B cell (primary cell): Measurements from ENCODE around the gene PYGM. TPM values are rescaled to one million over a fixed set of nuclear protein-coding genes. Genes with fewer than 3 reads are reported as not detected.

Experiments
- ATAC-seq: fragments of 200-7000 bp; cut with Tn5 transposase; one replicate; pipeline ENCODE4 v1.10.0; 2021; ENCODE audit warnings: low read depth, mild to moderate bottlenecking, moderate number of reproducible peaks, moderate library complexity
- CTCF ChIA-PET: fragments of 350-600 bp; sonication (Branson Sonifier 250); formaldehyde crosslinking; loops from one replicate; lab custom pipeline; 2021; ENCODE audit warnings: antibody characterized with exemption, inconsistent platforms; lab: Charles Lee
- POLR2A ChIA-PET: fragments of 350-600 bp; sonication (Branson Sonifier 250); formaldehyde crosslinking; loops from one replicate; lab custom pipeline; 2021; ENCODE audit warnings: antibody characterized with exemption; lab: Charles Lee
- DNase-seq: peaks from one replicate; pipeline ENCODE4 v3.0.0; 2013
- H2AFZ ChIP-seq: 2 replicates; pipeline ENCODE4 v1.6.1; 2012; ENCODE audit warnings: mild to moderate bottlenecking, low read depth, low read length; ENCODE audit not compliant: insufficient read depth, poor library complexity, severe bottlenecking
- H3K27ac ChIP-seq, 2 donors: 1 replicate in 1 of 2; 2 replicates in 1 of 2; pipeline ENCODE4 v1.5.1; 2012 to 2013; ENCODE audit warnings: low read length in 2 of 2, mild to moderate bottlenecking in 2 of 2, moderate library complexity in 1 of 2
- H3K27me3 ChIP-seq, 4 experiments: fragments of 200-600 bp in 1 of 4; sonication (generic) in 1 of 4; replicated peaks in 1 of 4; 1 replicate in 2 of 4; 2 replicates in 2 of 4; pipeline versions ENCODE4 v1.6.1 to v1.7.0; 2013 to 2016; ENCODE audit warnings: low read length in 3 of 4, mild to moderate bottlenecking in 2 of 4, mixed read lengths in 1 of 4, moderate library complexity in 1 of 4; ENCODE audit not compliant: insufficient read depth in 4 of 4, control insufficient read depth in 3 of 4; ENCODE audit errors: control extremely low read depth in 1 of 4
- H3K36me3 ChIP-seq, 2 experiments: replicated peaks in 1 of 2; 1 replicate in 1 of 2; 2 replicates in 1 of 2; pipeline versions ENCODE4 v1.6.1 to v1.7.1; 2013; ENCODE audit warnings: low read length in 1 of 2; ENCODE audit not compliant: insufficient read depth in 2 of 2, control insufficient read depth in 1 of 2; ENCODE audit errors: control extremely low read depth in 1 of 2, extremely low read depth in 1 of 2
- H3K4me1 ChIP-seq, 2 donors: fragments of 200-600 bp in 1 of 2; sonication (generic) in 1 of 2; 1 replicate in 1 of 2; 2 replicates in 1 of 2; pipeline versions ENCODE4 v1.5.1 to v1.6.1; 2013 to 2017; ENCODE audit warnings: low read length in 2 of 2; ENCODE audit not compliant: control insufficient read depth in 2 of 2, insufficient read depth in 2 of 2
- H3K4me2 ChIP-seq: replicated peaks from 2 replicates; pipeline ENCODE3; 2012; ENCODE audit warnings: mild to moderate bottlenecking, low read depth, low read length; ENCODE audit not compliant: poor library complexity, severe bottlenecking
- H3K4me3 ChIP-seq, 5 experiments: fragments of 200-600 bp in 1 of 5; sonication (generic) in 1 of 5; 1 replicate in 3 of 5; 2 replicates in 2 of 5; pipeline versions ENCODE4 v1.5.1 to v1.7.0; 2011 to 2016; ENCODE audit warnings: low read length in 4 of 5, mild to moderate bottlenecking in 4 of 5, low read depth in 2 of 5, control low read depth in 1 of 5, moderate library complexity in 1 of 5; ENCODE audit not compliant: insufficient read depth in 1 of 5; ENCODE audit errors: control extremely low read depth in 1 of 5, extremely low read depth in 1 of 5
- H3K79me2 ChIP-seq: fragments of 200-600 bp; sonication (generic); one replicate; pipeline ENCODE4 v1.6.0; 2016; ENCODE audit warnings: low read length; ENCODE audit not compliant: control insufficient read depth, insufficient read depth
- H3K9ac ChIP-seq: fragments of 200-600 bp; sonication (generic); 2 replicates; pipeline ENCODE4 v1.6.1; 2017; ENCODE audit warnings: mild to moderate bottlenecking, low read length, moderate library complexity
- H3K9me3 ChIP-seq, 3 donors: one replicate each; pipeline versions ENCODE4 v1.6.1 to v1.7.1; 2013; ENCODE audit warnings: low read length in 2 of 3; ENCODE audit not compliant: control insufficient read depth in 2 of 3, insufficient read depth in 1 of 3; ENCODE audit errors: control extremely low read depth in 1 of 3
- H4K20me1 ChIP-seq: 2 replicates; pipeline ENCODE4 v1.6.0; 2012; ENCODE audit warnings: mild to moderate bottlenecking, low read length; ENCODE audit not compliant: insufficient read depth, control insufficient read depth, poor library complexity, severe bottlenecking
- H3K27ac Mint-ChIP-seq: one replicate; pipeline ENCODE4 v1.8.0; 2021; ENCODE audit warnings: mixed read lengths
- H3K27me3 Mint-ChIP-seq: one replicate; pipeline ENCODE4 v1.8.0; 2021; ENCODE audit warnings: mixed read lengths
- H3K4me1 Mint-ChIP-seq: one replicate; pipeline ENCODE4 v1.8.0; 2021; ENCODE audit warnings: mixed read lengths
- H3K4me3 Mint-ChIP-seq: one replicate; pipeline ENCODE4 v1.8.0; 2021; ENCODE audit warnings: mixed read lengths
- H3K9me3 Mint-ChIP-seq: one replicate; pipeline ENCODE4 v1.8.0; 2022; ENCODE audit warnings: mixed read lengths; ENCODE audit not compliant: insufficient read depth
- EZH2 ChIP-seq: IDR thresholded peaks from 2 replicates; pipeline ENCODE4 v1.6.1; 2012; ENCODE audit warnings: borderline replicate concordance, low read depth, mild to moderate bottlenecking, moderate library complexity, low read length; ENCODE audit not compliant: insufficient read depth, poor library complexity, severe bottlenecking
- WGBS: methylation state at CpG from one replicate; pipeline ENCODE4 v1.1.5; 2013; ENCODE audit warnings: missing lambda C conversion rate; ENCODE audit not compliant: insufficient coverage; 5-methylcytosine and 5-hydroxymethylcytosine counted together
- intact Hi-C: fragments of 100-400 bp; cut with micrococcal nuclease; formaldehyde crosslinking; loops from one replicate; pipeline ENCODE4 v1.10.0; 2022
- polyA plus RNA-seq: library from polyadenylated mRNA; depleted of rRNA; stranded (reverse); fragments of >200 nt; gene quantifications from 2 replicates; pipeline ENCODE4 v1.2.3, GENCODE V29; 2012
- total RNA-seq, 2 donors: library from RNA; stranded (reverse); fragments of 120-200 nt in 1 of 2; gene quantifications; 1 replicate in 1 of 2; 2 replicates in 1 of 2; pipeline versions ENCODE4 v1.2.3 to v1.2.4, GENCODE V29; 2013 to 2022
- TF ChIP-seq, protein P1 (sequence below): fragments of 200-600 bp; IDR thresholded peaks from one replicate; pipeline ENCODE4 v1.8.0; 2022; ENCODE audit warnings: antibody characterized with exemption, mild to moderate bottlenecking

Gene PYGM
- total and polyA plus RNA-seq, 2 donors (not counting 1 experiment from before 2014, with no cell fraction given): 9.3 to 9.6 TPM

DNA sequence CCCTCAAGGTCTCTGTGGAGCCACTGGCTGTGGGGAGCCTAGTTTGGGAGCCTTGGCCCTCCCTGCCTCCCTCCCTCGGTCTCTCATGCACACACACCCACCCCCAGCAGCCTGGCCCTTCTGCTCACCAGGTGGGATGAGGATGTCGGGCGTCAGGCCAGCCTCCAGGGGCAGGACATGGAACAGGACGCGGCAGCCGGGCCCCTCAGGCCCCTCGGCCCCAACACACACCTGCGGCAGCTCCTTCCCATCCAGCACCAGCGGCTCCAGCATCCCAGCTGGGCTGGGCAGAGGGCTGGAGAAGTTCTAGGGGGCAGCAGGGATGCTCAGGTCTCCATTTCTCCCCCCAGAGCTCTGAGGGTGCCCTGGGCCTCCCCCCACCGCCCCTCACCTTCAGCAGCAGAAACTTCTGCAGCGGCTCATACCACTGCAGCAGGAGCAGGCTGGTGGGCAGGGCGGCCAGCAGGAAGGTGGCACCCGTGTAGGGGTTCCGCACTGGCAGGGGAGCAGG, 32.1 kb upstream of the PYGM start:
- ATAC-seq: no peak
- Mint-ChIP-seq H3K27me3 (no peaks in the 10 kb centered on the region), H3K4me1 (peaks cover 22% of the 10 kb centered on the region), H3K27ac (no peak overlapping the region), H3K9me3 (no peaks in the 10 kb centered on the region), H3K4me3 (no peak overlapping the region)
- no peak overlapping the region for H3K4me2 ChIP-seq
- 94% methylated on average over 9 of the region's 14 CpGs for WGBS
- no peak overlapping the region for H3K4me3 ChIP-seq
- H3K4me1 ChIP-seq: peaks cover 13 to 18% of the 10 kb centered on the region in 2 donors
- no peaks in the 10 kb centered on the region for H4K20me1 ChIP-seq
- no peaks in the 10 kb centered on the region for H3K79me2 ChIP-seq
- TF ChIP-seq EZH2: no peak
- TF ChIP-seq, protein P1, sequence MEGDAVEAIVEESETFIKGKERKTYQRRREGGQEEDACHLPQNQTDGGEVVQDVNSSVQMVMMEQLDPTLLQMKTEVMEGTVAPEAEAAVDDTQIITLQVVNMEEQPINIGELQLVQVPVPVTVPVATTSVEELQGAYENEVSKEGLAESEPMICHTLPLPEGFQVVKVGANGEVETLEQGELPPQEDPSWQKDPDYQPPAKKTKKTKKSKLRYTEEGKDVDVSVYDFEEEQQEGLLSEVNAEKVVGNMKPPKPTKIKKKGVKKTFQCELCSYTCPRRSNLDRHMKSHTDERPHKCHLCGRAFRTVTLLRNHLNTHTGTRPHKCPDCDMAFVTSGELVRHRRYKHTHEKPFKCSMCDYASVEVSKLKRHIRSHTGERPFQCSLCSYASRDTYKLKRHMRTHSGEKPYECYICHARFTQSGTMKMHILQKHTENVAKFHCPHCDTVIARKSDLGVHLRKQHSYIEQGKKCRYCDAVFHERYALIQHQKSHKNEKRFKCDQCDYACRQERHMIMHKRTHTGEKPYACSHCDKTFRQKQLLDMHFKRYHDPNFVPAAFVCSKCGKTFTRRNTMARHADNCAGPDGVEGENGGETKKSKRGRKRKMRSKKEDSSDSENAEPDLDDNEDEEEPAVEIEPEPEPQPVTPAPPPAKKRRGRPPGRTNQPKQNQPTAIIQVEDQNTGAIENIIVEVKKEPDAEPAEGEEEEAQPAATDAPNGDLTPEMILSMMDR: no peak
- no peak overlapping the region for H2AFZ ChIP-seq
- ChIA-PET CTCF (interaction anchor here (0.9 to 1.7 kb wide), 4 partner anchors 8 to 57 kb away, joined by 3 to 10 read pairs (median 4); no protein-coding TSS in a partner anchor), POLR2A (interaction anchor here (1.1 to 1.3 kb wide), 2 partner anchors 13 to 74 kb away, joined by 3 to 4 read pairs; partner anchors contain the start of gene SF1)
- no peak for DNase-seq
- intact Hi-C loops: no loop called here
- no peak overlapping the region for H3K27ac ChIP-seq
- H3K9me3 ChIP-seq: no peaks in the 10 kb centered on the region
- no peaks in the 10 kb centered on the region for H3K27me3 ChIP-seq
- H3K36me3 ChIP-seq: peaks cover 2 to 56% of the 10 kb centered on the region in 2 experiments
- H3K9ac ChIP-seq: no peak overlapping the region
